Smooth muscle cell (in vitro differentiated cells): ENCODE results near the gene TM7SF2. TPM values are rescaled to one million over a fixed set of nuclear protein-coding genes. Genes with fewer than 3 reads are reported as not detected.

Experiments
- DNase-seq: peaks from one replicate; lab custom pipeline; 2025; ENCODE audit not compliant: unreplicated experiment; lab: John Stamatoyannopoulos, UW
- H2AFZ ChIP-seq: fragments of 200-600 bp; sonication (generic); 2 replicates; pipeline ENCODE4 v1.6.0; 2016; ENCODE audit warnings: antibody characterized with exemption, low read depth, mild to moderate bottlenecking
- H3F3A ChIP-seq: fragments of 200-600 bp; sonication (generic); 2 replicates; pipeline ENCODE4 v1.6.0; 2017; ENCODE audit warnings: antibody characterized with exemption, low read depth
- H3K27ac ChIP-seq: fragments of 200-600 bp; sonication (generic); 2 replicates; pipeline ENCODE4 v1.5.1; 2016; ENCODE audit warnings: low read depth, mild to moderate bottlenecking
- H3K27me3 ChIP-seq: fragments of 200-600 bp; sonication (generic); 2 replicates; pipeline ENCODE4 v1.6.1; 2016; ENCODE audit warnings: low read depth, mild to moderate bottlenecking
- H3K36me3 ChIP-seq: fragments of 200-600 bp; sonication (generic); 2 replicates; pipeline ENCODE4 v1.5.1; 2016; ENCODE audit warnings: low read depth
- H3K4me1 ChIP-seq: fragments of 200-600 bp; sonication (generic); 2 replicates; pipeline ENCODE4 v1.5.1; 2016; ENCODE audit warnings: low read depth
- H3K4me2 ChIP-seq: fragments of 200-600 bp; sonication (generic); 2 replicates; pipeline ENCODE4 v1.6.0; 2016; ENCODE audit warnings: mild to moderate bottlenecking
- H3K4me3 ChIP-seq: fragments of 200-600 bp; sonication (generic); 2 replicates; pipeline ENCODE4 v1.5.1; 2016; ENCODE audit warnings: mild to moderate bottlenecking
- H3K79me2 ChIP-seq: fragments of 200-600 bp; sonication (generic); 2 replicates; pipeline ENCODE4 v1.6.0; 2016; ENCODE audit warnings: low read depth, mild to moderate bottlenecking
- H3K9ac ChIP-seq: fragments of 200-600 bp; sonication (generic); 2 replicates; pipeline ENCODE4 v1.6.0; 2016; ENCODE audit warnings: low read depth
- H3K9me3 ChIP-seq: fragments of 200-600 bp; sonication (generic); replicated peaks from 2 replicates; pipeline ENCODE4 v1.5.1; 2016; ENCODE audit warnings: low read depth
- H4K20me1 ChIP-seq: fragments of 200-600 bp; sonication (generic); 2 replicates; pipeline ENCODE4 v1.6.0; 2016; ENCODE audit warnings: low read depth
- WGBS: methylation state at CpG from one replicate; pipeline ENCODE4 v1.1.7; 2016; ENCODE audit warnings: low lambda C conversion rate; 5-methylcytosine and 5-hydroxymethylcytosine counted together
- polyA plus RNA-seq: library from polyadenylated mRNA; unstranded; fragments of >200 nt; fragmentation: Nextera tagmentation; extraction: Ambion mirVana; gene quantifications from 2 replicates; pipeline ENCODE4 v1.2.1, GENCODE V29; 2016
- total RNA-seq: library from RNA; depleted of rRNA; stranded (reverse); fragments of >200 nt; gene quantifications from 2 replicates; pipeline ENCODE4 v1.2.3, GENCODE V29; 2014
- TF ChIP-seq, protein P1 (sequence below): fragments of 200-600 bp; sonication (generic); IDR thresholded peaks from 2 replicates; pipeline ENCODE4 v1.5.1; 2017; ENCODE audit warnings: borderline replicate concordance, mild to moderate bottlenecking, antibody characterized with exemption; ENCODE audit not compliant: insufficient read depth, poor library complexity, severe bottlenecking

Gene TM7SF2
- total and polyA plus RNA-seq, 2 experiments from 2014 or later: 16.8 to 17.4 TPM

DNA sequence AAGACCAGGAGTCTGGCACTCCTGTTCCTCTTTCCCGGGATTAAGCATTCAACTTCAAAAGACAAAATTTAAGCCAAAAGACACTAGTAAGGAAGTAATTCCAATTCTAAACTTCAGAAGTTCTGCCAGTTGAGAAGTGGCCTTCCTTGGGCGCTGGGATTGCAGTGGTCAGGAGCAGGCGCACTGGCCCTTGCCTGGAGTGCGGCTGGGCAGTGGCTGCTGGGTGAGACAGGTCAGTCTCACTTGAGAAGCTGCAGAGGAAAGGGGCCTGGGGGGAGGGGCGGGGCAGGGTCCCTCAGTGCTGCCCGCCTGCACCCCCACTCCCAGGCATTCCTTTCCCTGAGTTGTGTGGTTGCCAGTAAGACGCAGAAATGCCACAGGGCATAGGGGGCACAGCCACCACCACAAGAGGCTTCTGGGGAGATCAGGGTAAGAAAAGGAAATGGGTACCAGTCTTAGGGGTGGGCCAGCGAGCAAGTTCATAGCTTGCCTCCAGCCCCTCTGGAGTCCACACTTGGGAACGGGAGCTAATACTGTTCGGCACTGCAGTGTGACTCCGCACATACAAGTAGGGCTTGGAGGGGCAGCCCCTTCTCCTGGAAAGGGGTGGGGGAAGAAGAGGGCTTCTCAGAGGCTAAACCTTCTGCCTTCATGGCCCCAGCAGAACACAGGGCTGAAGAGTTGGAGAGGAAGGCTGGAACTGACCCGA, 16.0 kb downstream of the TM7SF2 start:
- TF ChIP-seq, protein P1, sequence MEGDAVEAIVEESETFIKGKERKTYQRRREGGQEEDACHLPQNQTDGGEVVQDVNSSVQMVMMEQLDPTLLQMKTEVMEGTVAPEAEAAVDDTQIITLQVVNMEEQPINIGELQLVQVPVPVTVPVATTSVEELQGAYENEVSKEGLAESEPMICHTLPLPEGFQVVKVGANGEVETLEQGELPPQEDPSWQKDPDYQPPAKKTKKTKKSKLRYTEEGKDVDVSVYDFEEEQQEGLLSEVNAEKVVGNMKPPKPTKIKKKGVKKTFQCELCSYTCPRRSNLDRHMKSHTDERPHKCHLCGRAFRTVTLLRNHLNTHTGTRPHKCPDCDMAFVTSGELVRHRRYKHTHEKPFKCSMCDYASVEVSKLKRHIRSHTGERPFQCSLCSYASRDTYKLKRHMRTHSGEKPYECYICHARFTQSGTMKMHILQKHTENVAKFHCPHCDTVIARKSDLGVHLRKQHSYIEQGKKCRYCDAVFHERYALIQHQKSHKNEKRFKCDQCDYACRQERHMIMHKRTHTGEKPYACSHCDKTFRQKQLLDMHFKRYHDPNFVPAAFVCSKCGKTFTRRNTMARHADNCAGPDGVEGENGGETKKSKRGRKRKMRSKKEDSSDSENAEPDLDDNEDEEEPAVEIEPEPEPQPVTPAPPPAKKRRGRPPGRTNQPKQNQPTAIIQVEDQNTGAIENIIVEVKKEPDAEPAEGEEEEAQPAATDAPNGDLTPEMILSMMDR: no peak
- peaks cover 6% of the 10 kb centered on the region for H3K4me1 ChIP-seq
- H3K27ac ChIP-seq: no peak overlapping the region
- H3K79me2 ChIP-seq: peaks cover 26% of the 10 kb centered on the region
- no peak for DNase-seq
- no peak overlapping the region for H2AFZ ChIP-seq
- no peak overlapping the region for H3K4me3 ChIP-seq
- no peaks in the 10 kb centered on the region for H3K9me3 ChIP-seq
- no peak overlapping the region for H3K4me2 ChIP-seq
- H3F3A ChIP-seq: peaks cover 20% of the 10 kb centered on the region
- H4K20me1 ChIP-seq: peaks cover 22% of the 10 kb centered on the region
- H3K9ac ChIP-seq: no peak overlapping the region
- H3K36me3 ChIP-seq: no peaks in the 10 kb centered on the region
- WGBS: 96% methylated on average over 12 of the region's 12 CpGs
- no peaks in the 10 kb centered on the region for H3K27me3 ChIP-seq

DNA sequence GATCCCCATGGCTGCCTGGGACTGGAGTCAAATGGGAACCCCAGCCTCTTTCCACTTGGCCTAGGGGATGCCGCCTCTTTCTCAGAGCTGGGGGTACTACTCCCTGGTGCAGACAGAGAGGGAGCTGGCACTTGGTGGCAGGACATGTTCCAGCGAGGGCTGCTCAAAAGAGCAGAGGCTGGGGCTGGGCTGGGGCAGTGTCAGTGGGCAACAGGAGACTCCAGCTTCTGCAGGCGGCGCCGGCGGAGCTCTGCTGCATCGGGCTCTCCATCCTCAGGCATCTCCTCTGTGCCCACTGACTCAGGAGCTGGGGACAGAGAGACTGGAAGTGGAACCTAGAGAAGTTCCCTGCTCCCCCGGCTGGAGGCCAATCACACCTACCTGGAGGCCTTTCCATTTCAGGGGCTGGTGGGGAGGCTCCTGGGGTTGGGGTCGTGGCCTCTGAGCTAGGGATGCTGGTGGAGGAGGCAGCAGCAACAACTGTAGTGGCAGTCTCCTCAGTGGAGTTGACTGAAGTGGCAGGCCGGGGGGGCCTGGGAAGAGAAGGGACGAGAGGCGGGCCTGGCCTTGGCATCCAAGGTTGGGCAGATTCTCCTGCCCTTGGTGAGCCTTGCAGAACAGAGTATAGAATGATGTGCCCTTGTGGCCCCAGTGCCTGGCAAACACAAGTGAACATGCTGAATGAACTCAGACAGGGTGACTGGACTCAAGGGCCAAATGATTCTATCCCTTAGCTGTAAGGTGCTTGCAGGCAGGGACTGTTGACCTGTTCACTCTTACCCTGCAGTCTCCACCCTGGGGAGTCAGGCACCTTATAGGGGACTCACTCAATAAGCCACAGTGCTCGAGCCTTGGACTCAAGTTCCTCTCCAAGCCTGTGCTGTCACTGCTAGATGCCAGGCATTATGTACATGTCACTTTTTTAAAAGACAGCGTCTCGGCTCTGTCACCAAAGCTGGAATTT, 16.8 kb downstream of the TM7SF2 start:
- H2AFZ ChIP-seq: no peak overlapping the region
- peaks cover 26% of the 10 kb centered on the region for H3K79me2 ChIP-seq
- H3K4me2 ChIP-seq: no peak overlapping the region
- H3K27me3 ChIP-seq: no peaks in the 10 kb centered on the region
- no peak overlapping the region for H3K9ac ChIP-seq
- DNase-seq: no peak
- H3K36me3 ChIP-seq: no peaks in the 10 kb centered on the region
- H3K9me3 ChIP-seq: no peaks in the 10 kb centered on the region
- WGBS: 96% methylated on average over 15 of the region's 15 CpGs
- no peak overlapping the region for H3K27ac ChIP-seq
- peaks cover 20% of the 10 kb centered on the region for H3F3A ChIP-seq
- no peaks in the 10 kb centered on the region for H3K4me1 ChIP-seq
- TF ChIP-seq, protein P1: no peak
- no peak overlapping the region for H3K4me3 ChIP-seq
- H4K20me1 ChIP-seq: peaks cover 30% of the 10 kb centered on the region

DNA sequence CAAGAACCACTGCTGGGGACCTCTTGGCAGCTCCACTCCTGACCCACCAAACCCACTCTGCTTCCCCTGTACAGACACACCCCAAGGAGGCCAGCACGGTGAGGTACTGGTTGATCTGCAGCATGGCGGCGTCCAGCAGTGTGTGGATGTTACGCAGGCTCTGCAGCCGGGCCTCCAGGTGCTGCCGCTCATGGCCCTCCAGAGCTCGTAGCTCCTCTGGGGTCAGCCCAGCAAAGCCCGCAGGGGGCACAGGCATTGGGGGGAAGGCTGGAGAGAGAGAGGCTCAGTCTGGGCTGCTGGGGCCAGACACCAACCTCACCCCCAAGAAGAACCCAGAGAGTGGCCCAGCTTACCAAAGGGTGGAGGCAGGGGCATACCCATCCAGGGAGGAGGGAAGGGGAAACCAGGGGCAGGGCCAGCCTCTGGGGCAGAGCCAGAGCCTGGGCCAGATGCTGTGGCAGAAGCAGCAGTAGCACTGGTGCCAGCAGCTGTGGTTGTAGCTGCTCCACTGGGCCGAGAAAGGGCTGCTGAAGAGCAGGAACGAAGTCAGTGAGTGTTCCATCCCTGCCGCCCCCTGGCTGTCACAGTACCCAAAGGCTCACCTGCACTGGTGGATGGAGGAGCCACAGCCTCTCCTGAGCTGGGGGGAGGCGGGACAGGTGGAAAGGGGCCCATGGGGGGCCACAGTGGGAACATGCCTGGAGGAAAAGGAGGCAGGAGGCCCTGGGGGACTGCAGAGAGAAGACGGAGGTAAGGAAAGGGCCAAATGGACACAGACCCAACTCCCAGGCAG, 18.2 kb downstream of the TM7SF2 start:
- Histone ChIP-seq H3F3A (peaks cover 20% of the 10 kb centered on the region), H3K9me3 (no peaks in the 10 kb centered on the region), H3K27ac (no peak overlapping the region), H3K4me3 (no peak overlapping the region), H3K36me3 (no peaks in the 10 kb centered on the region), H3K9ac (no peak overlapping the region), H2AFZ (no peak overlapping the region), H3K4me2 (no peak overlapping the region), H3K4me1 (no peaks in the 10 kb centered on the region), H4K20me1 (peaks cover 30% of the 10 kb centered on the region), H3K27me3 (no peaks in the 10 kb centered on the region), H3K79me2 (peaks cover 20% of the 10 kb centered on the region)
- DNase-seq: no peak
- TF ChIP-seq, protein P1: no peak
- 96% methylated on average over 13 of the region's 13 CpGs for WGBS
